Measurements from ENCODE around the gene GAS7.

GRCh38 chr17:10171122-10171571 lies 27.3 kb downstream of the GAS7 start:
- TF ChIP-seq CTCF (optimal IDR thresholded peaks at IDR 0.05 in 1 of 3, IDR thresholded peaks at IDR 0.05 in 1 of 3, conservative IDR thresholded peaks at IDR 0.05 in 1 of 3; ENCODE audit: extremely low read depth in 1 of 3, insufficient read depth in 2 of 3, low read length in 3 of 3): no peak
- TF ChIP-seq EZH2 (IDR thresholded peaks at IDR 0.05; ENCODE audit: low read length): no peak

All from keratinocyte (primary cell).